SK-N-SH (cell line): Measurements from ENCODE around the gene ANGPTL8.

ENCODE experiments used
- GABPA ChIP-seq: IDR thresholded peaks from 2 replicates; pipeline ENCODE4 v1.4.0; 2012; ENCODE audit warnings: low read depth, mild to moderate bottlenecking
- GATA2 ChIP-seq: sonication (generic); formaldehyde crosslinking; IDR thresholded peaks from 2 replicates; pipeline ENCODE4 v1.5.0; 2020; ENCODE audit warnings: mild to moderate bottlenecking, missing genetic modification reagents
- JUND ChIP-seq: IDR thresholded peaks from 2 replicates; pipeline ENCODE4 v1.4.0; 2012
- POLR2AphosphoS5 ChIP-seq: IDR thresholded peaks from 2 replicates; pipeline ENCODE4 v1.6.1; 2012; ENCODE audit warnings: low read depth, low read length
- RXRA ChIP-seq: IDR thresholded peaks from 2 replicates; pipeline ENCODE4 v1.4.0; 2012; ENCODE audit warnings: low read depth, mild to moderate bottlenecking, borderline replicate concordance
- SIN3A ChIP-seq: IDR thresholded peaks from 2 replicates; pipeline ENCODE4 v1.6.1; 2012; ENCODE audit warnings: low read depth, mild to moderate bottlenecking, low read length, moderate library complexity, borderline replicate concordance
- SMC3 ChIP-seq: IDR thresholded peaks from 2 replicates; pipeline ENCODE4 v1.6.1; 2012; ENCODE audit warnings: low read depth, low read length, improper control_type of control experiment
- TF ChIP-seq, protein P1 (sequence below): fragments of 200-600 bp; sonication (generic); IDR thresholded peaks from 2 replicates; pipeline ENCODE4 v1.6.1; 2017; ENCODE audit warnings: antibody characterized with exemption, mild to moderate bottlenecking, moderate library complexity
- TF ChIP-seq, protein P2 (sequence below): IDR thresholded peaks from 2 replicates; pipeline ENCODE4 v1.4.0; 2012; ENCODE audit warnings: low read depth, borderline replicate concordance

DNA sequence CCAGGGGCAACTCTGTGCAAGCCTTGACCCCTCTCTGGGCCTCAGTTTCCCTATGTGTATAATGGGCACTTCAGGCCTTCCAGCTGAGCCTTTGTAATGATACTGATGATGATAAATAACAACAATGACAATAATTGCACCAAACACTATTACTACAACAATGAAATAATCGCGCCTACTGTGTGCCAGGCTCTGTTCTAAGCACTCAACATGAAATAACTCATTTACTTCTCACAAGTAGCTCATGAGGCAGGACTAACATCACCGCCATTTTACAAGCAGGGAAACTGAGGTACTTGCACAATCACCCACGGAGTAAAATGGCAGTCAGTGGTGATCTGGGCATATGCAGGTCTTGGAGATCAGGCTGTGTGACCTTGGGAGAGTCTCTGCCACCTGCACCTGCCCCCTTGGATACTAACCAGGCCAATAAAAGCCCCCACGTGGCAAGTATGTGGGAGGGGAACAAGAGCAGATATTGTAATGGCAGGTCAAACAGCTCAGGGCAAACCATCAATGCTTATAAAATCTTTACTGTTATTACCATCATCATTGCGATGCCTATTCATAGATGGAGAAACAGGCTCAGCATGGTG lies 540 bp upstream of the ANGPTL8 start:
- TF ChIP-seq, protein P1, sequence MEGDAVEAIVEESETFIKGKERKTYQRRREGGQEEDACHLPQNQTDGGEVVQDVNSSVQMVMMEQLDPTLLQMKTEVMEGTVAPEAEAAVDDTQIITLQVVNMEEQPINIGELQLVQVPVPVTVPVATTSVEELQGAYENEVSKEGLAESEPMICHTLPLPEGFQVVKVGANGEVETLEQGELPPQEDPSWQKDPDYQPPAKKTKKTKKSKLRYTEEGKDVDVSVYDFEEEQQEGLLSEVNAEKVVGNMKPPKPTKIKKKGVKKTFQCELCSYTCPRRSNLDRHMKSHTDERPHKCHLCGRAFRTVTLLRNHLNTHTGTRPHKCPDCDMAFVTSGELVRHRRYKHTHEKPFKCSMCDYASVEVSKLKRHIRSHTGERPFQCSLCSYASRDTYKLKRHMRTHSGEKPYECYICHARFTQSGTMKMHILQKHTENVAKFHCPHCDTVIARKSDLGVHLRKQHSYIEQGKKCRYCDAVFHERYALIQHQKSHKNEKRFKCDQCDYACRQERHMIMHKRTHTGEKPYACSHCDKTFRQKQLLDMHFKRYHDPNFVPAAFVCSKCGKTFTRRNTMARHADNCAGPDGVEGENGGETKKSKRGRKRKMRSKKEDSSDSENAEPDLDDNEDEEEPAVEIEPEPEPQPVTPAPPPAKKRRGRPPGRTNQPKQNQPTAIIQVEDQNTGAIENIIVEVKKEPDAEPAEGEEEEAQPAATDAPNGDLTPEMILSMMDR, result no peak
- TF ChIP-seq GABPA (no peak), POLR2AphosphoS5 (no peak), RXRA (no peak), JUND (no peak), GATA2 (CRISPR knock-in tag) (no peak), SIN3A (no peak), SMC3 (no peak)
- TF ChIP-seq, protein P2, sequence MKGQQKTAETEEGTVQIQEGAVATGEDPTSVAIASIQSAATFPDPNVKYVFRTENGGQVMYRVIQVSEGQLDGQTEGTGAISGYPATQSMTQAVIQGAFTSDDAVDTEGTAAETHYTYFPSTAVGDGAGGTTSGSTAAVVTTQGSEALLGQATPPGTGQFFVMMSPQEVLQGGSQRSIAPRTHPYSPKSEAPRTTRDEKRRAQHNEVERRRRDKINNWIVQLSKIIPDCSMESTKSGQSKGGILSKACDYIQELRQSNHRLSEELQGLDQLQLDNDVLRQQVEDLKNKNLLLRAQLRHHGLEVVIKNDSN, result no peak
